ENCODE measurements around the gene TSHZ2.

DNA sequence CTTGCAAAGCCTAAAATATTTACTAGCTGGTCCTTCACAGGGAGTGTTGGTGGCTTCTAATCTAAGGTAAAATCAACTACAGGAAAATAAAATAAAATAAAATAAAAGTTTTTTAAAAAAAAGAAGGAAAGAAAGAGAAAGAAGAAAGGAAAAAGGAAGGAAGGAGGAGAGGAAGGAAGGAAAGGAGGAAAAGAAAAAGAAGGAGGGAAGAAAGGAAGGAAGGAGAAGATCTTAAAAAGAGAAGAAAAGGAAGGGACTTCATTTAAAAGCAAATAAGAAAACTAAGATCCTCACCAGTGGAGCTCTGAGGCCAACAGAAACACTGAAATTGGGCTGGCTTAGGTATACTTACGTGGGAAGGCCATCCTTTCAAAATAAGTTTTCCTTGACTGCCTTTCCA is 178.4 kb downstream of the TSHZ2 start:
- TF ChIP-seq EP300 (conservative IDR thresholded peaks at IDR 0.05; ENCODE audit: poor library complexity, severe bottlenecking), result no peak
- TF ChIP-seq, protein P1, sequence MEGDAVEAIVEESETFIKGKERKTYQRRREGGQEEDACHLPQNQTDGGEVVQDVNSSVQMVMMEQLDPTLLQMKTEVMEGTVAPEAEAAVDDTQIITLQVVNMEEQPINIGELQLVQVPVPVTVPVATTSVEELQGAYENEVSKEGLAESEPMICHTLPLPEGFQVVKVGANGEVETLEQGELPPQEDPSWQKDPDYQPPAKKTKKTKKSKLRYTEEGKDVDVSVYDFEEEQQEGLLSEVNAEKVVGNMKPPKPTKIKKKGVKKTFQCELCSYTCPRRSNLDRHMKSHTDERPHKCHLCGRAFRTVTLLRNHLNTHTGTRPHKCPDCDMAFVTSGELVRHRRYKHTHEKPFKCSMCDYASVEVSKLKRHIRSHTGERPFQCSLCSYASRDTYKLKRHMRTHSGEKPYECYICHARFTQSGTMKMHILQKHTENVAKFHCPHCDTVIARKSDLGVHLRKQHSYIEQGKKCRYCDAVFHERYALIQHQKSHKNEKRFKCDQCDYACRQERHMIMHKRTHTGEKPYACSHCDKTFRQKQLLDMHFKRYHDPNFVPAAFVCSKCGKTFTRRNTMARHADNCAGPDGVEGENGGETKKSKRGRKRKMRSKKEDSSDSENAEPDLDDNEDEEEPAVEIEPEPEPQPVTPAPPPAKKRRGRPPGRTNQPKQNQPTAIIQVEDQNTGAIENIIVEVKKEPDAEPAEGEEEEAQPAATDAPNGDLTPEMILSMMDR (IDR thresholded peaks at IDR 0.05; ENCODE audit: poor library complexity, severe bottlenecking), result no peak
- no peak for TF ChIP-seq TAF1 (IDR thresholded peaks at IDR 0.05; ENCODE audit: low read depth)
